GM12864 (cell line): ENCODE measurements around the gene HLTF.

Experiments used
- DNase-seq: peaks from one replicate; pipeline ENCODE4 v3.0.0-alpha.2; 2011; ENCODE audit warnings: low read depth
- H3K4me3 ChIP-seq: 2 replicates; pipeline ENCODE4 v1.5.1; 2011; ENCODE audit warnings: mild to moderate bottlenecking, low read depth, low read length, control low read depth
- CTCF ChIP-seq: IDR thresholded peaks from 2 replicates; pipeline ENCODE4 v1.5.1; 2011; ENCODE audit warnings: low read depth, mild to moderate bottlenecking, moderate library complexity, low read length, control low read depth, inconsistent platforms; ENCODE audit errors: missing control alignments

The HLTF gene

GRCh38 chr3:149031096-149031495, 55.2 kb downstream of the HLTF start:
- DNase-seq, result no peak
- no peak for TF ChIP-seq CTCF
- no peak overlapping the region for H3K4me3 ChIP-seq

- DNase-seq, result no peak
- TF ChIP-seq CTCF, result no peak
These were observed 59.6 kb downstream of the HLTF start for GRCh38 chr3:149026718-149027117.

GRCh38 chr3:149023951-149024350, 62.4 kb downstream of the HLTF start:
- TF ChIP-seq CTCF, result no peak
- no peak overlapping the region for H3K4me3 ChIP-seq
- DNase-seq, result no peak

More at GRCh38 chr3:149026718-149027117, 59.6 kb downstream of the HLTF start:
- H3K4me3 ChIP-seq, result no peak overlapping the region

GRCh38 chr3:149021830-149022229, 64.5 kb downstream of the HLTF start:
- TF ChIP-seq CTCF, result no peak
- H3K4me3 ChIP-seq, result no peak overlapping the region
- no peak for DNase-seq

- no peak for TF ChIP-seq CTCF
- DNase-seq, result no peak
- no peak overlapping the region for H3K4me3 ChIP-seq
These were observed 65.5 kb downstream of the HLTF start for GRCh38 chr3:149020839-149021252.

GRCh38 chr3:149020196-149020838, 66.0 kb downstream of the HLTF start:
- H3K4me3 ChIP-seq, result no peak overlapping the region
- no peak for DNase-seq
- TF ChIP-seq CTCF, result no peak

- TF ChIP-seq CTCF, result no peak
- DNase-seq, result no peak
- H3K4me3 ChIP-seq, result no peak overlapping the region
These were observed 66.8 kb downstream of the HLTF start for GRCh38 chr3:149019580-149019979.
